Mononuclear cell (primary cell): ENCODE measurements around the gene ZNG1F. TPM values are rescaled to one million over a fixed set of nuclear protein-coding genes. Genes with fewer than 3 reads are reported as not detected.
"Not testable (repeated sequence)": the region's sequence is repeated elsewhere in the genome, so short reads cannot be mapped to it uniquely, and the experiment has no call there.

ENCODE experiments used
- H3K27me3 ChIP-seq: 2 replicates; pipeline ENCODE4 v1.6.0; 2011; ENCODE audit warnings: low read length, control low read depth; ENCODE audit not compliant: insufficient read depth
- H3K4me1 ChIP-seq: 2 replicates; pipeline ENCODE4 v1.5.1; 2011; ENCODE audit warnings: mild to moderate bottlenecking, low read length, control low read depth; ENCODE audit not compliant: insufficient read depth
- H3K4me3 ChIP-seq: 2 replicates; pipeline ENCODE4 v1.5.1; 2011; ENCODE audit warnings: mild to moderate bottlenecking, low read length, moderate library complexity
- H3K9me3 ChIP-seq: 2 replicates; pipeline ENCODE4 v1.5.1; 2011; ENCODE audit warnings: low read depth, mild to moderate bottlenecking, control low read depth, low read length
- total RNA-seq: library from RNA; depleted of rRNA; stranded (reverse); fragments of >200 nt; gene quantifications from one replicate; pipeline ENCODE4 v1.2.3, GENCODE V29; 2012

The ZNG1F gene
- total RNA-seq, 1 donor: 3.0 TPM

DNA sequence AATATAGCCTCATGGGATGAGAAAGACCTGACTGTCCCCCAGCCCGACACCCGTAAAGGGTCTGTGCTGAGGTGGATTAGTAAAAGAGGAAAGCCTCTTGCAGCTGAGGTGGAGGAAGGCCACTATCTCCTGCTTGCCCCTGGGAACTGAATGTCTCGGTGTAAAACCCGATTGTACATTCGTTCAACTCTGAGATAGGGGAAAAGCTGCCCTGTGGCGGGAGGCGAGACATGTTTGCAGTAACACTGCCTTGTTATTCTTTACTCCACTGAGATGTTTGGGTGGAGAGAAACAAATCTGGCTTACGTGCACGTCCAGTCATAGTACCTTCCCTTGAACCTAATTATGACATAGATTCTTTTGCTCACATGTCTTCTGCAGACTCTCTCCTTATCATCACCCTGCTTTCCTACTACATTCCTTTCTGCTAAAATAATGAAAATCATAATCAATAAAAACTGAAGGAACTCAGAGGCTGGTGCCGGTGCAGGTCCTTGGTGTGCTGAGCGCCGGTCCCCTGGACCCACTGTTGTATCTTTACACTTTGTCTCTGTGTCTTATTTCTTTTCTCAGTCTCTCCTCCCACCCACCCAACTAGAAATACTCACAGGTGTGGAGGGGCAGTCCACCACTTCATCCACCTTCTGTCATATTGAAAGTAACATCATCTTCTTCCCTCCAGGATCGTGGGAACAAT lies 83.4 kb downstream of the ZNG1F start:
- not testable (repeated sequence) for H3K27me3 ChIP-seq, H3K4me1 ChIP-seq, H3K4me3 ChIP-seq, H3K9me3 ChIP-seq

DNA sequence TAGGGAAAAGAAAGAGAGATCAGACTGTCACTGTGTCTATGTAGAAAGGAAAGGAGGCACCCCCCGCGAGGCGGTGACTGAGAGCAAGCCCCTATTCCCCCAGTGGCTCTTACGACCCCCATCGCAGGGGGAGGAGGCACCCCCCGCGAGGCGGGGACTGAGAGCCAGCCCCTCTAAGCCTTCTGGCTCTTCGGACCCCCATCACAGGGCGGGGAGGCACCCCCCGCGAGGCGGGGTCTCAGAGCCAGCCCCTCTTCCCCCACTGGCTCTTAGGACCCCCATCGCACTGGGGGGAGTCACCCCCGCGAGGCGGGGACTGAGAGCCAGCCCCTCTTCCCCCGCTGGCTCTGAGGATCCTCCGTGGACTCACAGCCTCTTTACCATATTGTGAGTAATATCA lies 84.6 kb downstream of the ZNG1F start:
- H3K4me3 ChIP-seq, H3K4me1 ChIP-seq: not testable (repeated sequence)

DNA sequence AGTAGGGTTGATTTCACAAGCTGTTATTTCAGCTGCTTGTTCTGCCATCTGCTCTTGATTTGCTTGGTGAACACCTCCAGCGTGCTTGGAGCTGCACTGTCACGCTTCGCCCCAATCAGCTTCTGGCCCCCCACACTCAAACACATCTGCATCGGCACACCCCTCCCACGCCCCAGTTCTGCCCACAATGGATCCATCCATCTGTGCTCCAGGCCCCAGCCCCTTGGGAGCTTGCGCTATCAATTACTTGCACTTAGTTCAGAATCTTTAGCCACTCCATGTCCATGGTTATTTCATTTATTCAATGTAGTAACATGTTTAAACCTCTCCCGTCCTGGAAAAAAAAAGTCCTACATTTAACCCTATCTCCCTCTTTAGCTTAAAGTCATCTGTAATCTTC lies 88.6 kb downstream of the ZNG1F start:
- not testable (repeated sequence) for H3K4me1 ChIP-seq

More for the DNA sequence above, 84.6 kb downstream of the ZNG1F start:
- not testable (repeated sequence) for H3K27me3 ChIP-seq, H3K9me3 ChIP-seq

DNA sequence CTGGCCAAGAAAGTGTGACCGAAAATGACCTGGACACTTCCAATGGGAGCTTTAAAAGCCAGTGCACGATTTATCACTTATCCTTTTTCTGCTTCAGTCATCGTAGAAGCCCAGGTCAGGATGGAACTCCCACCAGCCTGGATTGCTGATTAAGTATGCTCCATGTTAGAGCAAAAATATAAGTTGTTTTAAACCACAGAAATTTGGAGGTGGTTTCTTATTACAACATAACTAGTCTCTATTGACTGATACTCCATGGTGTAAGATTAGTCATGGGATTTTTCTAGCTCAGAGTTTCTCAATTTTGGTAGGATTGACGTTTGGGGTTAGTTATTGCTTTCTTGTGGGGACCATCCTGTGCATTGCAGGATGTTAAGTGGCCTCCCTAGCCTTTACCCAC lies 90.4 kb downstream of the ZNG1F start:
- H3K4me1 ChIP-seq, H3K4me3 ChIP-seq, H3K9me3 ChIP-seq, H3K27me3 ChIP-seq: not testable (repeated sequence)

More for the DNA sequence above, 88.6 kb downstream of the ZNG1F start:
- H3K9me3 ChIP-seq, H3K4me3 ChIP-seq, H3K27me3 ChIP-seq: not testable (repeated sequence)

GRCh38 chr9:41095060-41095459 lies 94.1 kb downstream of the ZNG1F start:
- not testable (repeated sequence) for H3K4me3 ChIP-seq, H3K9me3 ChIP-seq, H3K27me3 ChIP-seq, H3K4me1 ChIP-seq

DNA sequence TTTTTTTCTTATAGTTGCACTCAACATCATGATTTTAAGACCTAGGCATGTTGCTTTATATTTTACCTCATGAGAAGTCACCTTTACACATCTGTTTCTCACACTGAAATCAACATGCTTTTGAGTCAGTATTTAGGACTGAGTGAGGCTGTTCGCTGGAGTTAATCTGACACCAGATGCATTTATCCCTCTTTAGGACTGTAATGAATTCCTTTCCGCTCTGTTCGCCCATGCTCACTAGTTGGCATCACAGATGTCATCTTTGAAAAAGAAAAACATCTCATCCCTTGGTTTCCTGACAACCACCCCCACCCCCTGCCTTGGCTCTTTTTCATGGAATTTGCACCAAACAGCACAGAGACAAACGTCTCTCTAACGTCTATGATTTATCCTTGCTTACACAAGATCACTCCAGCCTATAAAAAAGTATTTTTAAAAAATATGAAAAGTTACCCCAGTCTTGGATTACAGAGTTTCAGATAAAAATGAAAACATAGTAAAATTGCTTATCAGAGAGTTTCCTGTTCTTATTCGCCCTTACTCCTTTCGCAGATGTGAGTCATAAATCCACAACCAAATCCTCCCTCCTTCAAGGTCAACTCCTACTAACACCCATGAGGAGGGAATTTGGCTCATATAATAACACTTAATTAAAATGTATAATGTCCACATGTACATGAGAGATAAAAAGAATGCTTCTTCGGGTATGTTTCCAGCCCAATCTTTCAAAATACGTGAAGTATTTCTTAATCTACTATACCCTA lies 94.9 kb downstream of the ZNG1F start:
- H3K27me3 ChIP-seq, H3K4me3 ChIP-seq, H3K9me3 ChIP-seq, H3K4me1 ChIP-seq: not testable (repeated sequence)

- not testable (repeated sequence) for H3K4me1 ChIP-seq, H3K27me3 ChIP-seq, H3K4me3 ChIP-seq, H3K9me3 ChIP-seq
These were observed 98.2 kb downstream of the ZNG1F start for GRCh38 chr9:41090922-41091321.

GRCh38 chr9:41090386-41090785 lies 98.7 kb downstream of the ZNG1F start:
- H3K27me3 ChIP-seq, H3K4me1 ChIP-seq, H3K4me3 ChIP-seq, H3K9me3 ChIP-seq: not testable (repeated sequence)

GRCh38 chr9:41088450-41089059 lies 100.6 kb downstream of the ZNG1F start:
- not testable (repeated sequence) for H3K4me1 ChIP-seq, H3K27me3 ChIP-seq, H3K4me3 ChIP-seq, H3K9me3 ChIP-seq

- H3K27me3 ChIP-seq, H3K4me1 ChIP-seq, H3K9me3 ChIP-seq, H3K4me3 ChIP-seq: not testable (repeated sequence)
These were observed 101.2 kb downstream of the ZNG1F start for GRCh38 chr9:41087929-41088328.

DNA sequence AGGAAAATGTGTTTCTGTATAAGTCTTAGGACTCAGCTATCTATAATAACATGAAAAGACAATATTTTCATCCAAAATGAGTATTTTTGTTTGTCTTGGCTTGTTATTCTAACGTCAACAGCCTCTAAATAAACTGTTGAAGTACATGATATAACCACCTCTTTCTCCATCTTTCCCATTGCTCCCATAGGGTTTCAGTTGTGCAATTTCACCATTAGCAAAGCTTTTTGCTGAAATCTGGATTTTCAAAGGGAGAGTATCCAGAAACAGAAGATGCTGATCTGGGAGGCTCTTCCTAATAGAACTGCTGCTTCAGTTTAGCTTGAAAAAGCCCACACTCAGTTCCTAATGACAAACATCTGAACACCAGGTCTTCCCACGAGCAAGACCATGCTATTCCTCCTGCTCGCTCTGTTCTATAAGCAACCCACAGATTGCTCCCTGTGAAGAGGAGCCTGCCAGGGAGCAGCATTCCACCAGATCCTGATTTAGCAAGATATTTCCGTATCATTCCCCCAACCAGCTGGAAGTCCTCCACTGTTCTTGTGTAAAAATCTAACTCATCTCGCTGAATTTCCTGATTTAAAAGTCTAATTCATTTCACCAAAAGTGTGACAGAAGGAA lies 101.8 kb downstream of the ZNG1F start:
- H3K27me3 ChIP-seq, H3K4me1 ChIP-seq, H3K4me3 ChIP-seq, H3K9me3 ChIP-seq: not testable (repeated sequence)

DNA sequence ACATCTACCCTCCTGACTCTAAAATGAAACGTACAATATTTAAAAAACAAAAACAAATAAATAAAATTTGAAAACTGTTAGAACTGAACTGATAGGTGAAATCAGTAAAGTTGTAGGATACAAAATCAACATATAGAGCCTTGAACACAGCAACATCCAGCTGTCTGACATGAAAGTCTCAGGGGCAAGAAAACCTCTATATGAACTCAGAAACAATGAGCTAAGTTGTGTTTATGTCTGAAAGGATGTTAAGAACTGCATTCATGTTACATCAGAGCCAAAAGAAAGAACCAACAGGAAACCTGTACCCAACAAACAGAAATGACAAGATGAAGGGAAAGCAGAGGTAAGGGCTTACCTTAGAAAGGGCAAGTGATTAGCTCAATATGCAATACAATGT lies 102.4 kb downstream of the ZNG1F start:
- H3K4me3 ChIP-seq: not testable (repeated sequence)

GRCh38 chr9:41086215-41086614 lies 102.9 kb downstream of the ZNG1F start:
- not testable (repeated sequence) for H3K9me3 ChIP-seq, H3K27me3 ChIP-seq, H3K4me3 ChIP-seq, H3K4me1 ChIP-seq

More for the DNA sequence above, 102.4 kb downstream of the ZNG1F start:
- H3K4me1 ChIP-seq, H3K9me3 ChIP-seq, H3K27me3 ChIP-seq: not testable (repeated sequence)

GRCh38 chr9:41082358-41082757 lies 106.8 kb downstream of the ZNG1F start:
- not testable (repeated sequence) for H3K27me3 ChIP-seq, H3K9me3 ChIP-seq, H3K4me3 ChIP-seq, H3K4me1 ChIP-seq
